WI38 (cell line): ENCODE data around the gene KCNIP2.

Experiments
- H3K4me3 ChIP-seq: 2 replicates; pipeline ENCODE4 v1.5.1; 2011; ENCODE audit warnings: low read depth, mild to moderate bottlenecking, control low read depth, low read length
- CTCF ChIP-seq: IDR thresholded peaks from 2 replicates; pipeline ENCODE4 v1.5.1; 2012; ENCODE audit warnings: low read depth, mild to moderate bottlenecking, control low read depth, low read length

Gene KCNIP2

GRCh38 chr10:101848408-101848807, 4.8 kb upstream of the KCNIP2 start:
- TF ChIP-seq CTCF = no peak
- no peak overlapping the region for H3K4me3 ChIP-seq

- H3K4me3 ChIP-seq = no peak overlapping the region
- TF ChIP-seq CTCF = no peak
These were observed 2.3 kb upstream of the KCNIP2 start for GRCh38 chr10:101845893-101846292.

- no peak overlapping the region for H3K4me3 ChIP-seq
- no peak for TF ChIP-seq CTCF
These were observed 1.8 kb downstream of the KCNIP2 start for GRCh38 chr10:101841826-101842225.

GRCh38 chr10:101840741-101841453, 2.7 kb downstream of the KCNIP2 start:
- peak overlapping the region; percentile 50 for H3K4me3 ChIP-seq
- peak; percentile 94 for TF ChIP-seq CTCF

- TF ChIP-seq CTCF = no peak
- H3K4me3 ChIP-seq = peak overlapping the region; percentile 50
These were observed 3.4 kb downstream of the KCNIP2 start for GRCh38 chr10:101840102-101840684.

GRCh38 chr10:101839416-101840063, 4.1 kb downstream of the KCNIP2 start:
- peak overlapping the region; percentile 43 for H3K4me3 ChIP-seq
- no peak for TF ChIP-seq CTCF

GRCh38 chr10:101839002-101839401, 4.6 kb downstream of the KCNIP2 start:
- TF ChIP-seq CTCF = no peak
- no peak overlapping the region for H3K4me3 ChIP-seq
